Mammary epithelial cell (primary cell): ENCODE measurements around the gene ABCB1.

ENCODE experiments used
- EZH2 ChIP-seq: IDR thresholded peaks from 2 replicates; pipeline ENCODE4 v1.6.1; 2012; ENCODE audit warnings: low read length, inconsistent platforms, borderline replicate concordance
- TF ChIP-seq, protein P1 (sequence below), 2 donors: IDR thresholded peaks in 1 of 2; conservative IDR thresholded peaks in 1 of 2; 2 replicates each; pipeline ENCODE4 v1.5.1; 2011 to 2012; ENCODE audit warnings: inconsistent platforms in 2 of 2, low read length in 2 of 2, mild to moderate bottlenecking in 2 of 2, control low read depth in 1 of 2, low read depth in 1 of 2; ENCODE audit not compliant: insufficient read depth in 1 of 2; ENCODE audit errors: extremely low read depth in 1 of 2

DNA sequence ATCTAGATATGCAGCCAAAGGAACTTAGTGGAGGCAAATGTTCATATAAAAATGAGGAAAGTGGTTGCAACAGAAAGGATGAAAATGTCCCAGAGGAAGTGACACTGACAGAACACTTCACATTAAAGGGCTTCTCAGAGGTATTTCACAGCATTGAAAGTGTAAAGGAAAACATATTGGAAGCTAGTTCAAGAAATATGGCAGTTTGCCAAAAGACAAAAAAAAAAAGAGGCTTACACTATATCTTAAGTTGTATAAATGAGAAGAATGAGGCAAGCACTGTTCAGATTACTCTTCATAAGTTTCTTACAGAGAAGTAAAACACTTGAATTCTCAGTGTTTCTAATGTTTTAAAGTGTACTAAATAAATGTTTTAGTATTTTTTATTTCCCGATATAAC lies 47.6 kb upstream of the ABCB1 start:
- TF ChIP-seq, protein P1, sequence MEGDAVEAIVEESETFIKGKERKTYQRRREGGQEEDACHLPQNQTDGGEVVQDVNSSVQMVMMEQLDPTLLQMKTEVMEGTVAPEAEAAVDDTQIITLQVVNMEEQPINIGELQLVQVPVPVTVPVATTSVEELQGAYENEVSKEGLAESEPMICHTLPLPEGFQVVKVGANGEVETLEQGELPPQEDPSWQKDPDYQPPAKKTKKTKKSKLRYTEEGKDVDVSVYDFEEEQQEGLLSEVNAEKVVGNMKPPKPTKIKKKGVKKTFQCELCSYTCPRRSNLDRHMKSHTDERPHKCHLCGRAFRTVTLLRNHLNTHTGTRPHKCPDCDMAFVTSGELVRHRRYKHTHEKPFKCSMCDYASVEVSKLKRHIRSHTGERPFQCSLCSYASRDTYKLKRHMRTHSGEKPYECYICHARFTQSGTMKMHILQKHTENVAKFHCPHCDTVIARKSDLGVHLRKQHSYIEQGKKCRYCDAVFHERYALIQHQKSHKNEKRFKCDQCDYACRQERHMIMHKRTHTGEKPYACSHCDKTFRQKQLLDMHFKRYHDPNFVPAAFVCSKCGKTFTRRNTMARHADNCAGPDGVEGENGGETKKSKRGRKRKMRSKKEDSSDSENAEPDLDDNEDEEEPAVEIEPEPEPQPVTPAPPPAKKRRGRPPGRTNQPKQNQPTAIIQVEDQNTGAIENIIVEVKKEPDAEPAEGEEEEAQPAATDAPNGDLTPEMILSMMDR (conservative IDR thresholded peaks at IDR 0.05 in 1 of 2, IDR thresholded peaks at IDR 0.05 in 1 of 2; ENCODE audit: extremely low read depth in 1 of 2, insufficient read depth in 1 of 2, low read depth in 1 of 2, low read length in 2 of 2) = no peak
- no peak for TF ChIP-seq EZH2
